ENCODE measurements around the gene SON. TPM values are rescaled to one million over a fixed set of nuclear protein-coding genes. Genes with fewer than 3 reads are reported as not detected.
"Not testable (repeated sequence)": the region's sequence is repeated elsewhere in the genome, so short reads cannot be mapped to it uniquely, and the experiment has no call there.

The SON gene
- total and polyA plus RNA-seq, 5 experiments from 2014 or later = 412 to 602 (median 510) TPM

GRCh38 chr21:33578214-33578613 lies 35.4 kb downstream of the SON start:
- Mint-ChIP-seq H3K27me3 (no peaks in the 10 kb centered on the region), H3K9me3 (no peaks in the 10 kb centered on the region), H3K27ac (peak overlapping the region in 1 of 10 donors; percentile 35), H3K36me3 (peaks cover 0 to 57% (median 2%) of the 10 kb centered on the region in 3 donors), H3K4me3 (no peak overlapping the region), H3K4me1 (peaks cover under 1 to 4% (median 2%) of the 10 kb centered on the region in 4 donors)
- ATAC-seq (no peak), DNase-seq (no peak)
- POLR2A ChIA-PET = interaction anchor here (2.5 kb wide), 1 partner anchor 10 kb away, joined by 11 read pairs; the partner anchor contains the start of gene DONSON

- peaks cover 0 to 50% (median 2%) of the 10 kb centered on the region in 3 donors for H3K36me3 Mint-ChIP-seq
- POLR2A ChIA-PET = interaction anchor here (2.5 kb wide), 1 partner anchor 9 kb away, joined by 11 read pairs; the partner anchor contains the start of gene DONSON
- DNase-seq = no peak
Measured at GRCh38 chr21:33578959-33579542, 36.2 kb downstream of the SON start.

GRCh38 chr21:33584455-33584854 lies 41.6 kb downstream of the SON start:
- Mint-ChIP-seq H3K4me3 (no peak overlapping the region), H3K9me3 (no peaks in the 10 kb centered on the region), H3K27ac (no peak overlapping the region), H3K27me3 (no peaks in the 10 kb centered on the region), H3K36me3 (peaks cover 0 to 6% (median 0%) of the 10 kb centered on the region in 3 donors), H3K4me1 (peaks cover 10 to 15% (median 13%) of the 10 kb centered on the region in 4 donors)
- POLR2A ChIA-PET = interaction anchor here (1.0 to 2.2 kb wide), 2 partner anchors 10 to 42 kb away, joined by 3 to 14 read pairs; partner anchors contain the start of genes GART and SON
- ATAC-seq (no peak), DNase-seq (no peak)

More at GRCh38 chr21:33578959-33579542, 36.2 kb downstream of the SON start:
- Mint-ChIP-seq H3K27ac (peak overlapping the region in 6 of 10 donors; percentile 28 to 67 (median 49)), H3K4me1 (peaks cover 0 to 4% (median 1%) of the 10 kb centered on the region in 4 donors), H3K4me3 (no peak overlapping the region), H3K27me3 (no peaks in the 10 kb centered on the region), H3K9me3 (no peaks in the 10 kb centered on the region)
- ATAC-seq = no peak

GRCh38 chr21:33586927-33587326 lies 44.1 kb downstream of the SON start:
- POLR2A ChIA-PET = interaction anchor here (0.9 kb wide), 1 partner anchor 44 kb away, joined by 3 read pairs; the partner anchor contains the start of gene SON
- Mint-ChIP-seq H3K36me3 (peaks cover 0 to 5% (median 0%) of the 10 kb centered on the region in 3 donors), H3K4me3 (peak overlapping the region in 9 of 10 donors; percentile 42 to 89 (median 54)), H3K27ac (peak overlapping the region in 4 of 10 donors; percentile 18 to 60 (median 30)), H3K27me3 (no peaks in the 10 kb centered on the region), H3K4me1 (peaks cover 10 to 16% (median 14%) of the 10 kb centered on the region in 4 donors), H3K9me3 (no peaks in the 10 kb centered on the region)
- DNase-seq (no peak), ATAC-seq (no peak)

GRCh38 chr21:33587792-33588484 lies 45.1 kb downstream of the SON start:
- DNase-seq = peak in 1 of 10 donors; percentile 2
- peak overlapping the region in 9 of 10 donors; percentile 43 to 91 (median 75) for H3K27ac Mint-ChIP-seq

GRCh38 chr21:33588485-33589335 lies 45.9 kb downstream of the SON start, which contains the start of gene DONSON:
DONSON (minus strand) TSS chr21:33588684; CDS start chr21:33588641, 43 bp downstream.
- Mint-ChIP-seq H3K36me3 (peaks cover 0 to 3% (median 2%) of the 10 kb centered on the region in 3 donors), H3K4me1 (peaks cover 10 to 16% (median 14%) of the 10 kb centered on the region in 4 donors), H3K27ac (peak within 1 kb of the TSS; percentile 59 to 96 (median 92)), H3K27me3 (no peaks in the 10 kb centered on the region), H3K9me3 (no peaks in the 10 kb centered on the region), H3K4me3 (peak within 1 kb of the TSS; percentile 89 to 97 (median 94))
- DNase-seq (peak; percentile 74 to 95 (median 88)), ATAC-seq (peak; percentile 92)
- POLR2A ChIA-PET = interaction anchor here (0.5 to 2.5 kb wide), 19 partner anchors 8 to 1019 kb away, joined by 3 to 42 read pairs (median 4); partner anchors contain the start of genes CRYZL1, DNAJC28, GART and ITSN1

More at GRCh38 chr21:33587792-33588484, 45.1 kb downstream of the SON start:
- Mint-ChIP-seq H3K36me3 (no peaks in the 10 kb centered on the region), H3K27me3 (no peaks in the 10 kb centered on the region), H3K9me3 (no peaks in the 10 kb centered on the region), H3K4me1 (peaks cover 10 to 16% (median 14%) of the 10 kb centered on the region in 4 donors), H3K4me3 (peak overlapping the region; percentile 78 to 91 (median 86))
- POLR2A ChIA-PET = interaction anchor here (0.6 to 2.5 kb wide), 16 partner anchors 7 to 1019 kb away, joined by 3 to 42 read pairs (median 5); partner anchors contain the start of genes CRYZL1, DNAJC28, GART and ITSN1
- peak; percentile 19 to 21 for ATAC-seq

- no peak for ATAC-seq
- Mint-ChIP-seq H3K9me3 (no peaks in the 10 kb centered on the region), H3K4me1 (peaks cover 0 to 2% (median 0%) of the 10 kb centered on the region in 4 donors), H3K4me3 (no peak overlapping the region), H3K36me3 (peaks cover 0 to 77% (median 17%) of the 10 kb centered on the region in 3 donors), H3K27me3 (no peaks in the 10 kb centered on the region), H3K27ac (no peak overlapping the region)
- POLR2A ChIA-PET = interaction anchor here (0.7 kb wide), 1 partner anchor 299 kb away, joined by 3 read pairs; no protein-coding TSS in a partner anchor
- DNase-seq = no peak
Measured at GRCh38 chr21:33598051-33598450, 55.2 kb downstream of the SON start.

GRCh38 chr21:33608559-33608958 lies 65.7 kb downstream of the SON start:
- Mint-ChIP-seq H3K9me3 (no peaks in the 10 kb centered on the region), H3K4me1 (peaks cover 0 to 3% (median 0%) of the 10 kb centered on the region in 4 donors), H3K36me3 (peaks cover 0 to 52% (median 0%) of the 10 kb centered on the region in 3 donors), H3K4me3 (no peak overlapping the region), H3K27me3 (no peaks in the 10 kb centered on the region), H3K27ac (peak overlapping the region in 4 of 10 donors; percentile 22 to 76 (median 40))
- POLR2A ChIA-PET = no interaction called here
- no peak for ATAC-seq
- DNase-seq = no peak

GRCh38 chr21:33611006-33611744 lies 68.3 kb downstream of the SON start:
- Mint-ChIP-seq H3K4me3 (no peak overlapping the region), H3K27me3 (no peaks in the 10 kb centered on the region), H3K27ac (peak overlapping the region in 3 of 10 donors; percentile 14 to 65 (median 47)), H3K4me1 (no peaks in the 10 kb centered on the region), H3K36me3 (peaks cover 0 to 67% (median 0%) of the 10 kb centered on the region in 3 donors), H3K9me3 (no peaks in the 10 kb centered on the region)
- ATAC-seq (no peak), DNase-seq (no peak)
- POLR2A ChIA-PET = no interaction called here

GRCh38 chr21:33617565-33617964 lies 74.7 kb downstream of the SON start:
- H3K4me3 Mint-ChIP-seq, H3K4me1 Mint-ChIP-seq, ATAC-seq, DNase-seq, H3K9me3 Mint-ChIP-seq, H3K27me3 Mint-ChIP-seq, POLR2A ChIA-PET: not testable (repeated sequence)
- Mint-ChIP-seq H3K27ac (peak overlapping the region in 1 of 10 donors; percentile 59), H3K36me3 (peaks cover 8 to 78% (median 9%) of the 10 kb centered on the region in 3 donors)

GRCh38 chr21:33618407-33618806 lies 75.6 kb downstream of the SON start:
- Mint-ChIP-seq H3K9me3 (no peaks in the 10 kb centered on the region), H3K27ac (peak overlapping the region in 1 of 10 donors; percentile 2), H3K4me1 (no peaks in the 10 kb centered on the region), H3K36me3 (peaks cover 8 to 79% (median 9%) of the 10 kb centered on the region in 3 donors), H3K27me3 (no peaks in the 10 kb centered on the region), H3K4me3 (no peak overlapping the region)
- POLR2A ChIA-PET = no interaction called here
- DNase-seq (no peak), ATAC-seq (no peak)

Measured in naive thymus-derived CD8-positive, alpha-beta T cell (primary cell).